GM12864 (cell line): ENCODE results near the gene GLP1R.
A peak's percentile ranks its signal among the peaks of the same experiment; 100 is the strongest.

Experiments used
- DNase-seq: peaks from one replicate; pipeline ENCODE4 v3.0.0-alpha.2; 2011; ENCODE audit warnings: low read depth
- H3K4me3 ChIP-seq: 2 replicates; pipeline ENCODE4 v1.5.1; 2011; ENCODE audit warnings: mild to moderate bottlenecking, low read depth, low read length, control low read depth
- TF ChIP-seq, protein P1 (sequence below): IDR thresholded peaks from 2 replicates; pipeline ENCODE4 v1.5.1; 2011; ENCODE audit warnings: low read depth, mild to moderate bottlenecking, moderate library complexity, low read length, control low read depth, inconsistent platforms; ENCODE audit errors: missing control alignments

GLP1R gene

DNA sequence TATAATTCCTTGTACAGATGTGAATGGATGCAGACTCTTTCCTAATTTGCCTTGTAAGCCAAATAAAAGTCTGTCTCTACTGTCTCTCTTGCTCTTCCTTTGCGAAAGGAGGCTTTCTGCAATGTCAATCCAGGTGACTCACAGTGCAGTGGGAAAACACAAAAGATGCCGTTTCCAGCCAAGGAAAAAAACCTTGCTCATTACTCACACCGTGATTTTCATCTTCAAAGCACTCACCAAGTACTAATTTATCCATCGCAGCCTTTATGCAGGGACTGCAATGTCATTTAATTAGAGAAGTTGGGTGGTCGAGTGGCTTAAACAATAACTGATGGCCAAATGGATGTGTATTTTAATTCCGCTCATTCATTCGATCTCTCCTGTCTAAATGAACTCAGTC is 42.6 kb downstream of the GLP1R start:
- no peak overlapping the region for H3K4me3 ChIP-seq
- TF ChIP-seq, protein P1, sequence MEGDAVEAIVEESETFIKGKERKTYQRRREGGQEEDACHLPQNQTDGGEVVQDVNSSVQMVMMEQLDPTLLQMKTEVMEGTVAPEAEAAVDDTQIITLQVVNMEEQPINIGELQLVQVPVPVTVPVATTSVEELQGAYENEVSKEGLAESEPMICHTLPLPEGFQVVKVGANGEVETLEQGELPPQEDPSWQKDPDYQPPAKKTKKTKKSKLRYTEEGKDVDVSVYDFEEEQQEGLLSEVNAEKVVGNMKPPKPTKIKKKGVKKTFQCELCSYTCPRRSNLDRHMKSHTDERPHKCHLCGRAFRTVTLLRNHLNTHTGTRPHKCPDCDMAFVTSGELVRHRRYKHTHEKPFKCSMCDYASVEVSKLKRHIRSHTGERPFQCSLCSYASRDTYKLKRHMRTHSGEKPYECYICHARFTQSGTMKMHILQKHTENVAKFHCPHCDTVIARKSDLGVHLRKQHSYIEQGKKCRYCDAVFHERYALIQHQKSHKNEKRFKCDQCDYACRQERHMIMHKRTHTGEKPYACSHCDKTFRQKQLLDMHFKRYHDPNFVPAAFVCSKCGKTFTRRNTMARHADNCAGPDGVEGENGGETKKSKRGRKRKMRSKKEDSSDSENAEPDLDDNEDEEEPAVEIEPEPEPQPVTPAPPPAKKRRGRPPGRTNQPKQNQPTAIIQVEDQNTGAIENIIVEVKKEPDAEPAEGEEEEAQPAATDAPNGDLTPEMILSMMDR = no peak
- DNase-seq = no peak

DNA sequence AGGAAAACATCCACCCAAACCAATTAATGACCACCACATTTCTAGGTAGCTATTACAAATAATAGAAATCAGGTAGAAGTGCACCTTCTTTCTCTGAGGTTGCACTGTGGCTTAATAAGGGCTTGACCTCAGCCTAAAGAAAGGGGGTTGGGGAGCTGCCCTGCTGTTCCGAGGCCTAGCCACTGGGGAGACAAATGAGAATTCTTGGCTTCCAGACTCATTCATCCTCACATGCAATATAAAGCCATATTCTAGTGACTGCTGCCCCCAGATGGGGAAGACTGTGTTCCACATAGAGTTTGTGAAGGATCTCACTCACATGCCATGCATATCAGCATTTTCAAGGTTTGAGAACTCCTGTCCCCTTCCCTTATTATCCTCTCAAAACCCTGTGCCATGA is 43.5 kb downstream of the GLP1R start:
- DNase-seq = no peak
- no peak overlapping the region for H3K4me3 ChIP-seq
- TF ChIP-seq, protein P1 = no peak

DNA sequence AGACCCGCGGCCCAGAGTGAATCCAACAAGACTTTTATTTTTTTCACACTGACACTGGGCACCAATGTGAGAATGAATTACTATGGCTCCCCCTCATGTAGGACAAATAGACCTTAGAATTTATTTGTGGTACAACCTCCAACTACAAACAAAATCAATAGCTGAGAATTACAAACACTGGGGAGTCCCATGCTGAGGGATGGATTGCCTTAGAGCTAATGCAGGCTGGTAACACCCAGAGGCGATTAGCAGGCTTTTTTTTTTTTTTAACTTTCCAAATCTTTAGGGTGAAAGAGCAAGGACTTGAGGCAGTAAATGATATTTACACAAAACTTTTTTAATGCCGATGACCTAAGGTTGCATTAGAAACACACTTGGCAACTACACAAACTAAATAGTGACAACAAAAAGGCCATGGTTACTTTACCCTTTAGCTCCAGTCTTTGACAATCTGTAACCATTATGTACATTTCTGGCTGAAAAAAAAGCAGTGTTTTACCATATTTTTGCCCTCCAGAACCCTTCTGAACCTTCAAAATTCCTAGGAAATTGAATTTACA is 44.6 kb downstream of the GLP1R start:
- DNase-seq = no peak
- no peak overlapping the region for H3K4me3 ChIP-seq
- TF ChIP-seq, protein P1 = no peak

DNA sequence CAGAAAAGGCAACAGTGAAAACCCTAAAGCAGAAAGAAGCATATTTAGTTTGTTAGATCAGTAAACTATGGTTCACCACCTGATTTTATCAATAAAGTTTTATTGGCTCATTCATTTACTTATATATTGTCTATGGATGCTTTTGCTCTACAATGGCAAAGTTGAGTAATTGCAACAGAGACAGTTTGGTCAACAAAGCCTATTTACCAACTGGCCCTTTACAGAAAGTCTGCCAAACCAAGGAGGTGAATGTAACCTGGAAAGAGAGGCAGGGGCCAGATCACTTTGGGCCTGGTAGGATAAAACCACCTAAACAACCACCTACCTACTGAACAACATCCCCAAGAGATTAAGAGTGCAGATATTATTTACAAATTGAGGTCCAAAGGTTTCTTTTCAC is 47.0 kb downstream of the GLP1R start:
- TF ChIP-seq, protein P1 = no peak
- H3K4me3 ChIP-seq = no peak overlapping the region
- no peak for DNase-seq

DNA sequence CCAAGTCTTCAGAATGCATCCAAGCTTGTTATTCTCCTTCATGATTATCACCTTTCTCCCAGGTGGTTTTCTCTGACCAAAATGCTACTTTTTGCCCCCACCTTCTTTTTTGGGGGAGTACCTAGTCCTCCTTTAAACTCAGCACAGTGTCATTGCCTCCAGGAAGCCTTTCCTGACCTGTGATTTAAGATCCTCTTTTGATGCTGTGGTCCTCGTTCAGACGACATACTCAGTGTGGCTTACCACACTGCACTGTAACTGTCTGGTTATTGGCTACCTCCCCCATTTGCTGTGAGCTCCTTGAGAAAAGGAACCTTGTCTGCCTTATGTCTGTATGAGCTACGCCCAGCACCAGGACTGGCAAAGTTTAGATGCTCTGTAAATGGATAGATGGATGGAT is 51.8 kb downstream of the GLP1R start:
- TF ChIP-seq, protein P1 = no peak
- no peak overlapping the region for H3K4me3 ChIP-seq
- no peak for DNase-seq

DNA sequence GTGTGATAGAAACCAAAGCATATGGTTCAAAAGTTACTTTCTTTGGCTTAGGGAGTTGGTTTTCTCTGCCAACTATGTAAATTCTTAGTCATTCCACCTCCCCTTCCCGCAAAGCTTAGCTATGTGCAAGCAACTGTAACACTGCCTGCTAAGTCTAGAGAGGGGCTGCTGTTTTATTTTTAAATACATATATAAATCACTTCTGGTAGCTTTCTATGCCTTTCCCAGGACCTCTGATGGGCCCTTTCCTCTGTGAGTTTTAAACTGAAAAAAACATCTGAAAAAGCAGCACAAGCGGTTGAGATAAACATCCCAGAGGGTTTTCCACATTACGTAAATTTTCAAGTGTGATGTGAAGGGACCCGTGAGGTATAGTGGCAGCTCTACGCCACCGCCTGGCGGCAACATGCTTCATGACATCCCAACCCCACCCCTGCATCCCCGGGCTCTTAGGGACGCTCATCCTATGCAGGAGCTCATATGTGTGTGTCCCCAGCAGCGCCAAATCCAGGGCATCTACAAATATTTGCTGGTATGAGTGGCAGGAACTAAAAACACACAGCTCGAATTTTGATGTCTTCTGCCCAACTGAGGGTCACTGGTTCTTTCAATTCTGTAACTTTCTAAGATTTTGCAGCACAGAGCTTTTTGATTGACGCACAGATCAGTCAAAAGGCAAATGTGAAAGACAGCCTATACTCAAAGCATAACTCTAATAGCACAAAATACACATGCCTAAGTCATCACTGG is 53.7 kb downstream of the GLP1R start:
- TF ChIP-seq, protein P1 = peak; percentile 84
- H3K4me3 ChIP-seq = no peak overlapping the region
- DNase-seq = no peak

DNA sequence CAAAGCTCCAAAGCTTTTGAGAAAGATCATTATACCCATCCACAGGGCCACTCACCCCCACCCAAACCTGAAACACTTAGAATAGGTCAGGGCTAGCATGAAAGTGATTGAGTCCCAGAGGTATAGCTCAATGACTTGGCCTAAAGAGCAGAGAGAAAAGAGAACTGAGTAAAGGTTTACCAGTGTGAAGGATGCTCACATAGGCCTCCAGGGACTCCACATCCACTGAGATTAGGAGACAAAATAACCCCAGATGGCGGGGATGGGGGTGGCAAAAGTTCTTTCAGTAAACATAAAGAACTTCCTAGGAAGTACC is 54.2 kb downstream of the GLP1R start:
- TF ChIP-seq, protein P1 = no peak
- DNase-seq = no peak
- no peak overlapping the region for H3K4me3 ChIP-seq
